OCI-LY3 (cell line): ENCODE measurements around the gene GRID1.

Experiments used
- H2AFZ ChIP-seq: fragments of 200-600, 300-600 bp; shearing (Covaris generic); 2 replicates; pipeline ENCODE4 v1.6.0; 2014; ENCODE audit warnings: antibody characterized with exemption, low read depth, low read length
- H3K27ac ChIP-seq: fragments of 200-600, 300-600 bp; sonication (generic); 2 replicates; pipeline ENCODE4 v1.5.1; 2014; ENCODE audit warnings: mild to moderate bottlenecking, low read length, moderate library complexity, mixed read lengths
- H3K27me3 ChIP-seq: fragments of 200-600, 300-600 bp; sonication (generic); 2 replicates; pipeline ENCODE4 v1.6.1; 2014; ENCODE audit warnings: low read depth, low read length, mixed read lengths
- H3K36me3 ChIP-seq: fragments of 200-600, 300-600 bp; sonication (generic); replicated peaks from 2 replicates; pipeline ENCODE3; 2014; ENCODE audit warnings: low read depth, low read length, mixed read lengths
- H3K4me1 ChIP-seq: fragments of 300-600, 200-600 bp; sonication (generic); 2 replicates; pipeline ENCODE4 v1.6.1; 2014; ENCODE audit warnings: low read length, mixed read lengths
- H3K4me2 ChIP-seq: fragments of 200-600, 300-600 bp; sonication (generic); 2 replicates; pipeline ENCODE4 v1.6.1; 2014; ENCODE audit warnings: low read length, mixed read lengths
- H3K4me3 ChIP-seq: fragments of 300-600, 200-600 bp; sonication (generic); 2 replicates; pipeline ENCODE4 v1.5.1; 2014; ENCODE audit warnings: antibody characterized with exemption, mild to moderate bottlenecking, low read length, moderate library complexity
- H3K79me2 ChIP-seq: fragments of 300-600, 200-600 bp; shearing (Covaris generic); 2 replicates; pipeline ENCODE4 v1.6.1; 2014; ENCODE audit warnings: mild to moderate bottlenecking, low read length, mixed read lengths
- H3K9ac ChIP-seq: fragments of 300-600, 200-600 bp; shearing (Covaris generic); 2 replicates; pipeline ENCODE4 v1.6.0; 2014; ENCODE audit warnings: mild to moderate bottlenecking, low read length, moderate library complexity
- H3K9me3 ChIP-seq: fragments of 200-600, 300-600 bp; shearing (Covaris generic); 2 replicates; pipeline ENCODE4 v1.6.1; 2014; ENCODE audit warnings: low read length, mixed read lengths; ENCODE audit not compliant: insufficient read depth
- H4K20me1 ChIP-seq: fragments of 200-600, 300-600 bp; sonication (generic); 2 replicates; pipeline ENCODE4 v1.6.1; 2016; ENCODE audit warnings: low read length, mixed read lengths; ENCODE audit not compliant: insufficient read depth
- CTCF ChIP-seq: fragments of 200-600, 300-600 bp; sonication (generic); IDR thresholded peaks from 2 replicates; pipeline ENCODE4 v1.5.1; 2014; ENCODE audit warnings: antibody characterized with exemption, low read length, low read depth
- EZH2phosphoT487 ChIP-seq: fragments of 200-600 bp; shearing (Covaris generic); IDR thresholded peaks from 2 replicates; pipeline ENCODE4 v1.6.1; 2018; ENCODE audit warnings: antibody characterized with exemption, mixed run types, low read depth

Gene GRID1

GRCh38 chr10:86195521-86196157, 171.0 kb downstream of the GRID1 start:
- no peak overlapping the region for H2AFZ ChIP-seq
- H3K9me3 ChIP-seq = no peaks in the 10 kb centered on the region
- no peak overlapping the region for H3K9ac ChIP-seq
- H3K36me3 ChIP-seq = no peaks in the 10 kb centered on the region
- no peak overlapping the region for H3K4me3 ChIP-seq
- H3K27ac ChIP-seq = no peak overlapping the region
- H3K27me3 ChIP-seq = 0 out of 2 replicates have a peak, but pooled peaks cover 3% of the 10 kb centered on the region
- TF ChIP-seq CTCF = no peak
- no peak for TF ChIP-seq EZH2phosphoT487
- no peaks in the 10 kb centered on the region for H3K79me2 ChIP-seq
- no peaks in the 10 kb centered on the region for H4K20me1 ChIP-seq
- no peak overlapping the region for H3K4me2 ChIP-seq
- no peaks in the 10 kb centered on the region for H3K4me1 ChIP-seq

- no peak overlapping the region for H2AFZ ChIP-seq
- no peak overlapping the region for H3K27ac ChIP-seq
- H3K4me3 ChIP-seq = no peak overlapping the region
- no peaks in the 10 kb centered on the region for H3K9me3 ChIP-seq
- H3K9ac ChIP-seq = no peak overlapping the region
- no peaks in the 10 kb centered on the region for H4K20me1 ChIP-seq
- 0 out of 2 replicates have a peak, but pooled peaks cover 3% of the 10 kb centered on the region for H3K27me3 ChIP-seq
- no peaks in the 10 kb centered on the region for H3K4me1 ChIP-seq
- H3K4me2 ChIP-seq = no peak overlapping the region
- no peaks in the 10 kb centered on the region for H3K79me2 ChIP-seq
- TF ChIP-seq CTCF (no peak), EZH2phosphoT487 (no peak)
- no peaks in the 10 kb centered on the region for H3K36me3 ChIP-seq
Observed at GRCh38 chr10:86194684-86195083, 171.9 kb downstream of the GRID1 start.

GRCh38 chr10:86193841-86194240, 172.8 kb downstream of the GRID1 start:
- H3K9me3 ChIP-seq = no peaks in the 10 kb centered on the region
- no peaks in the 10 kb centered on the region for H3K79me2 ChIP-seq
- no peak overlapping the region for H2AFZ ChIP-seq
- no peak overlapping the region for H3K9ac ChIP-seq
- no peak overlapping the region for H3K4me3 ChIP-seq
- 0 out of 2 replicates have a peak, but pooled peaks cover 3% of the 10 kb centered on the region for H3K27me3 ChIP-seq
- no peak overlapping the region for H3K27ac ChIP-seq
- H3K36me3 ChIP-seq = no peaks in the 10 kb centered on the region
- TF ChIP-seq EZH2phosphoT487 = no peak
- no peak for TF ChIP-seq CTCF
- no peak overlapping the region for H3K4me2 ChIP-seq
- no peaks in the 10 kb centered on the region for H4K20me1 ChIP-seq
- H3K4me1 ChIP-seq = no peaks in the 10 kb centered on the region

- H3K4me1 ChIP-seq = no peaks in the 10 kb centered on the region
- no peak overlapping the region for H3K4me2 ChIP-seq
- no peaks in the 10 kb centered on the region for H3K9me3 ChIP-seq
- no peaks in the 10 kb centered on the region for H3K79me2 ChIP-seq
- H3K27me3 ChIP-seq = 0 out of 2 replicates have a peak, but pooled peaks cover under 1% of the 10 kb centered on the region
- H3K9ac ChIP-seq = no peak overlapping the region
- no peak overlapping the region for H3K4me3 ChIP-seq
- no peak for TF ChIP-seq CTCF
- TF ChIP-seq EZH2phosphoT487 = no peak
- H3K27ac ChIP-seq = no peak overlapping the region
- H3K36me3 ChIP-seq = no peaks in the 10 kb centered on the region
- H4K20me1 ChIP-seq = no peaks in the 10 kb centered on the region
- no peak overlapping the region for H2AFZ ChIP-seq
Observed at GRCh38 chr10:86192691-86193090, 173.9 kb downstream of the GRID1 start.
